ENCODE results near the gene SMIM10L1. TPM values are rescaled to one million over a fixed set of nuclear protein-coding genes. Genes with fewer than 3 reads are reported as not detected.

The SMIM10L1 gene
- total and polyA plus RNA-seq, 2 of the 8 experiments (the other 6 are each of a cell fraction or from before 2014, with no cell fraction given) = 3.7 to 14.2 TPM

DNA sequence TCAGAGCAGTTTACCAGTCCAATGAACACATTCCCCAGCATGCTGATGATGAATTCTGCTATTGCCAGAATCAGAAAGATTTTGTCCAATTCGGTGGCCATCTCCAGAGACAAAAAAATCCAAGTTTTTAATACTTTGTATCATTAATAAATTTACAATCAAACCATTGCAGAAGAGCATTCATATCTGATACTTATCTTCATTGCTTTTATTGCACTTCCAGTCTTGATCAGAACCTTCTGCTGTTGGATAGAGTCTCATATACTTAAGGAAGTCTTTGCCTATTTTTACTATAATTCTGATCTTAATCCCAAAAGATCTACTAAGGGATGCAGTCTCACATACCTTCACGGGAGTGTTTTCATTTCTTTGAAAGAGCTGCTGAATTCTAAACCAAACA lies 15.8 kb downstream of the SMIM10L1 start, which contains the start of gene TAS2R42 (continued):
- TF ChIP-seq RNF2 (IDR thresholded peaks at IDR 0.05; ENCODE audit: borderline replicate concordance, low read depth, low read length, missing control alignments, poor library complexity, severe bottlenecking) = no peak
- TF ChIP-seq NANOG (IDR thresholded peaks at IDR 0.05; ENCODE audit: insufficient read depth, low read depth, low read length, poor library complexity, severe bottlenecking) = no peak
- no peak for TF ChIP-seq TCF12 (IDR thresholded peaks at IDR 0.05; ENCODE audit: low read depth, low read length)
- TF ChIP-seq JUND (IDR thresholded peaks at IDR 0.05; ENCODE audit: low read length) = no peak
- no peak for TF ChIP-seq NRF1 (IDR thresholded peaks at IDR 0.05; ENCODE audit: low read depth, low read length)
- TF ChIP-seq JUN (IDR thresholded peaks at IDR 0.05; ENCODE audit: low read depth, low read length) = no peak
